Measurements from ENCODE around the gene ZNF490.

DNA sequence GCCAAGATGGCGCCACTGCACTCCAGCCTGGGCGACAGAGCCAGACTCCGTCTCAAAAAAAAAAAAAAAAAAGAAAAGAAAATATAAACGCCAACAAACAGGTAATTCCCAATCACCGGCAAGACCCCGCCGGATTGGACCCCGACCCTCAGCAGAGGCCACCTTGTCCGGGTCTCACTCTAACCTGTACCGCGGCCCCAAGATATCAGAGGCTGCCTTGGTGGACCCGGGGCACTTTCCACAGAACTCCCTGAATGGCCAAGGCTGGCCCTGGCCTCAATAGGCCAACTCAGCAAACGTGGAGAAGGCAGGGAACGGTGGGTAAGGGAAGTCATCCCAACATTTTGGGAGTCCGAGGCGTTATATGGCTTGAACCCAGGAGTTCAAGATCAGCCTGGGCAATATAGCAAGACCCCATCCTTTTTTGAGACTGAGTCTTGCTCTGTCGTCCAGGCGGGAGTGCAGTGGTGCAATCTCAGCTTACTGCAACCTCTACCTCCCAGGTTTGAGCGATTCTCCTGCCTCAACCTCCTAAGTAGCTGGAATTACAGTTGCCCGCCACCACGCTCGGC is 28.1 kb upstream of the ZNF490 start:
- no peak for TF ChIP-seq CTCF (IDR thresholded peaks at IDR 0.05; ENCODE audit: low read depth, low read length)
- no peak for TF ChIP-seq EZH2phosphoT487 (IDR thresholded peaks at IDR 0.05; ENCODE audit: low read depth)

Measured in OCI-LY3 (cell line).